Measurements from ENCODE around the gene SMIM29. TPM values are rescaled to one million over a fixed set of nuclear protein-coding genes. Genes with fewer than 3 reads are reported as not detected.

Gene SMIM29
- total RNA-seq, 1 experiment from 2014 or later: 11.2 TPM

GRCh38 chr6:34200340-34200971 lies 48.4 kb downstream of the SMIM29 start:
- no peak for DNase-seq (ENCODE audit: extremely low read depth, low read depth)

- no peak for DNase-seq (ENCODE audit: extremely low read depth, low read depth)
Measured at GRCh38 chr6:34196833-34197195, 52.0 kb downstream of the SMIM29 start.

Small RNA genes lying within 50 kb of the gene (small RNA-seq; reads per million reads assigned to genes)
- 0 reads per million in 2 experiments for gene MIR6835

Other genes with a start within 250 kb of the SMIM29 start
- not detected in 2 replicates for gene GRM4, start 102.9 kb downstream of the SMIM29 start, total RNA-seq (2014; rRNA removed; shearing (Covaris generic))
- 211 and 242 TPM in 2 replicates for gene HMGA1, start 12.1 kb downstream of the SMIM29 start, total RNA-seq (2014; rRNA removed; shearing (Covaris generic))
- gene NUDT3, start 143.7 kb upstream of the SMIM29 start, total RNA-seq (2014; rRNA removed; shearing (Covaris generic)): 15.8 and 18.5 TPM in 2 replicates
- gene RPS10, start 177.1 kb upstream of the SMIM29 start, total RNA-seq (2014; rRNA removed; shearing (Covaris generic)): 2,094 and 2,320 TPM in 2 replicates
- gene PACSIN1, start 217.1 kb upstream of the SMIM29 start, total RNA-seq (2014; rRNA removed; shearing (Covaris generic)): 0.07 and 0.20 TPM in 2 replicates

Measured in NCI-H460 (cell line).